PFSK-1 (cell line): ENCODE data around the gene PTCRA.

Source experiments
- FOXP2 ChIP-seq: optimal IDR thresholded peaks from 2 replicates; pipeline ENCODE3; 2011; ENCODE audit warnings: borderline replicate concordance, control low read depth, inconsistent platforms; ENCODE audit not compliant: insufficient read depth; ENCODE audit errors: extremely low read length, extremely low read depth
- POLR2AphosphoS5 ChIP-seq: IDR thresholded peaks from 2 replicates; pipeline ENCODE4 v1.6.1; 2012; ENCODE audit warnings: low read depth, mild to moderate bottlenecking, control low read depth, low read length, moderate library complexity
- REST ChIP-seq, 2 experiments: IDR thresholded peaks; 2 replicates each; pipeline versions ENCODE4 v1.6.1 to v1.8.0; 2011 to 2012; ENCODE audit warnings: low read depth in 2 of 2, low read length in 2 of 2, control low read depth in 1 of 2, inconsistent platforms in 1 of 2, mild to moderate bottlenecking in 1 of 2, moderate library complexity in 1 of 2; ENCODE audit not compliant: insufficient read depth in 1 of 2
- SIN3A ChIP-seq: IDR thresholded peaks from 2 replicates; pipeline ENCODE4 v1.6.1; 2012; ENCODE audit warnings: mild to moderate bottlenecking, low read length, moderate library complexity, borderline replicate concordance; ENCODE audit not compliant: insufficient read depth
- TAF1 ChIP-seq: IDR thresholded peaks from 2 replicates; pipeline ENCODE4 v1.6.1; 2012; ENCODE audit warnings: low read length, control low read depth, borderline replicate concordance; ENCODE audit not compliant: insufficient read depth

PTCRA gene

GRCh38 chr6:42966571-42966970, 50.7 kb downstream of the PTCRA start:
- no peak for TF ChIP-seq SIN3A
- TF ChIP-seq REST (IDR thresholded peaks at IDR 0.05; ENCODE audit: insufficient read depth in 1 of 2, low read depth in 2 of 2, low read length in 2 of 2), result no peak
- TF ChIP-seq POLR2AphosphoS5, result no peak
- no peak for TF ChIP-seq TAF1

- TF ChIP-seq FOXP2, result no peak
- no peak for TF ChIP-seq REST (IDR thresholded peaks at IDR 0.05; ENCODE audit: insufficient read depth in 1 of 2, low read depth in 2 of 2, low read length in 2 of 2)
- TF ChIP-seq SIN3A, result no peak
- no peak for TF ChIP-seq TAF1
- TF ChIP-seq POLR2AphosphoS5, result no peak
These were observed 51.4 kb downstream of the PTCRA start for GRCh38 chr6:42967228-42967627.

GRCh38 chr6:42968126-42968701, 52.4 kb downstream of the PTCRA start:
- TF ChIP-seq POLR2AphosphoS5 (no peak), TAF1 (no peak), FOXP2 (no peak), SIN3A (no peak), REST (IDR thresholded peaks at IDR 0.05; ENCODE audit: insufficient read depth in 1 of 2, low read depth in 2 of 2, low read length in 2 of 2) (no peak)

- TF ChIP-seq POLR2AphosphoS5 (no peak), TAF1 (no peak), SIN3A (no peak), FOXP2 (no peak)
These were observed 52.9 kb downstream of the PTCRA start for GRCh38 chr6:42968783-42969182.

- TF ChIP-seq SIN3A (no peak), TAF1 (no peak), REST (IDR thresholded peaks at IDR 0.05; ENCODE audit: insufficient read depth in 1 of 2, low read depth in 2 of 2, low read length in 2 of 2) (no peak), FOXP2 (no peak), POLR2AphosphoS5 (no peak)
These were observed 53.6 kb downstream of the PTCRA start for GRCh38 chr6:42969431-42969830.
